ENCODE measurements around the gene SDE2.
"Not testable (repeated sequence)": the region's sequence is repeated elsewhere in the genome, so short reads cannot be mapped to it uniquely, and the experiment has no call there.

- not testable (repeated sequence) for TF ChIP-seq POLR2A (IDR thresholded peaks at IDR 0.05; ENCODE audit: low read length); GATA1 (IDR thresholded peaks at IDR 0.05; ENCODE audit: low read depth, low read length)
Observed at GRCh38 chr1:225939097-225939938, 59.8 kb downstream of the SDE2 start.

Measured in erythroblast (primary cell).